OCI-LY1 (cell line): Measurements from ENCODE around the gene CDH13.

Experiments
- H2AFZ ChIP-seq: fragments of 200-600 bp; sonication (generic), shearing (Covaris generic); 2 replicates; pipeline ENCODE4 v1.6.0; 2014; ENCODE audit warnings: antibody characterized with exemption, mild to moderate bottlenecking, low read length
- H3F3A ChIP-seq: fragments of 200-600 bp; sonication (generic), shearing (Covaris generic); 2 replicates; pipeline ENCODE4 v1.6.0; 2014; ENCODE audit warnings: mild to moderate bottlenecking, antibody characterized with exemption, low read length, moderate library complexity; ENCODE audit not compliant: insufficient read depth
- H3K27ac ChIP-seq: fragments of 200-600 bp; sonication (generic); 2 replicates; pipeline ENCODE4 v1.5.1; 2014; ENCODE audit warnings: low read length, mixed run types, mild to moderate bottlenecking, low read depth; ENCODE audit not compliant: poor library complexity, severe bottlenecking
- H3K27me3 ChIP-seq: fragments of 200-600 bp; sonication (generic); 2 replicates; pipeline ENCODE4 v1.6.0; 2014; ENCODE audit warnings: antibody characterized with exemption, mild to moderate bottlenecking, low read length, moderate library complexity; ENCODE audit not compliant: insufficient read depth
- H3K36me3 ChIP-seq: fragments of 200-600 bp; sonication (generic); 2 replicates; pipeline ENCODE4 v1.6.1; 2014; ENCODE audit warnings: mild to moderate bottlenecking, antibody characterized with exemption, low read length, moderate library complexity, mixed read lengths; ENCODE audit not compliant: insufficient read depth
- H3K4me1 ChIP-seq: fragments of 200-600 bp; sonication (generic); 2 replicates; pipeline ENCODE4 v1.5.1; 2014; ENCODE audit warnings: mild to moderate bottlenecking, low read length, moderate library complexity; ENCODE audit not compliant: insufficient read depth, severe bottlenecking
- H3K4me2 ChIP-seq: fragments of 200-600 bp; sonication (generic), shearing (Covaris generic); 2 replicates; pipeline ENCODE4 v1.6.1; 2014; ENCODE audit warnings: low read length
- H3K4me3 ChIP-seq: fragments of 200-600 bp; sonication (generic); 2 replicates; pipeline ENCODE4 v1.5.1; 2014; ENCODE audit warnings: low read length, low read depth, mild to moderate bottlenecking, mixed read lengths; ENCODE audit not compliant: poor library complexity, severe bottlenecking
- H3K79me2 ChIP-seq: fragments of 200-600 bp; shearing (Covaris generic); 2 replicates; pipeline ENCODE4 v1.6.1; 2016; ENCODE audit warnings: mixed run types, low read length, mixed read lengths; ENCODE audit not compliant: insufficient read depth
- H3K9ac ChIP-seq: fragments of 200-600 bp; sonication (generic), shearing (Covaris generic); 2 replicates; pipeline ENCODE4 v1.6.1; 2014; ENCODE audit warnings: mild to moderate bottlenecking, low read length, mixed read lengths
- H3K9me2 ChIP-seq: fragments of 200-600 bp; sonication (generic), shearing (Covaris generic); 2 replicates; pipeline ENCODE4 v1.6.1; 2014; ENCODE audit warnings: low read depth, mild to moderate bottlenecking, low read length, mixed read lengths
- H3K9me3 ChIP-seq: fragments of 200-600 bp; shearing (Covaris generic); 2 replicates; pipeline ENCODE4 v1.6.1; 2014; ENCODE audit warnings: low read length, mixed read lengths
- H4K20me1 ChIP-seq: fragments of 200-600 bp; sonication (generic), shearing (Covaris generic); 2 replicates; pipeline ENCODE4 v1.6.0; 2016; ENCODE audit warnings: mild to moderate bottlenecking, low read length; ENCODE audit not compliant: insufficient read depth
- EZH2 ChIP-seq: fragments of 200-600 bp; sonication (generic), shearing (Covaris generic); IDR thresholded peaks from 2 replicates; pipeline ENCODE4 v1.8.0; 2017; ENCODE audit warnings: borderline replicate concordance, mixed run types, mild to moderate bottlenecking, antibody characterized with exemption, low read length, moderate library complexity, mixed read lengths
- TF ChIP-seq, protein P1 (sequence below): fragments of 200-600 bp; sonication (generic), shearing (Covaris generic); IDR thresholded peaks from 2 replicates; pipeline ENCODE4 v1.5.1; 2017; ENCODE audit warnings: mild to moderate bottlenecking, antibody characterized with exemption, low read length, moderate library complexity, mixed read lengths

Gene CDH13

DNA sequence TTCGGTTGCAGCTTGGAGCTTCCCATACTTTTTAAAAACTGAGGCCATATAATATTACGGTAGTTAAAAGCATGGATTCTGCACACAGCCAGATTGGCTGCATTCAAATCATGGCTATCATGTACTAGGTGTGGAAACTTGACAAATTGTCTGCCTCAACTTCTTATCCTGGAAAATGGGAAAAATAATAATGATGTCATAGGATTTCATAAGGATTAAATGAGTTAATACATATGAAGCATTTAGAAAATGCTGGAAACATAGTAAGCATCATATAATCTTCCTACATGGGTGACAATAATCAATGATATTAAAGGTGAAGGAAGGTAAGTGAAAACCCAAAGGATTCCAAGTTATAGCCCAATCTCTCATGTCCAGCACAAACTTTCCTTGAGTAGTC lies 592.5 kb downstream of the CDH13 start:
- H3K27ac ChIP-seq, result no peak overlapping the region
- no peak overlapping the region for H3K4me2 ChIP-seq
- H3K9me3 ChIP-seq, result no peaks in the 10 kb centered on the region
- no peaks in the 10 kb centered on the region for H4K20me1 ChIP-seq
- H3K9me2 ChIP-seq, result no peaks in the 10 kb centered on the region
- no peak overlapping the region for H3K4me3 ChIP-seq
- H3K36me3 ChIP-seq, result no peaks in the 10 kb centered on the region
- H3K27me3 ChIP-seq, result no peaks in the 10 kb centered on the region
- H3K79me2 ChIP-seq, result no peaks in the 10 kb centered on the region
- H2AFZ ChIP-seq, result no peak overlapping the region
- no peaks in the 10 kb centered on the region for H3F3A ChIP-seq
- H3K9ac ChIP-seq, result no peak overlapping the region
- H3K4me1 ChIP-seq, result no peaks in the 10 kb centered on the region
- no peak for TF ChIP-seq EZH2
- TF ChIP-seq, protein P1, sequence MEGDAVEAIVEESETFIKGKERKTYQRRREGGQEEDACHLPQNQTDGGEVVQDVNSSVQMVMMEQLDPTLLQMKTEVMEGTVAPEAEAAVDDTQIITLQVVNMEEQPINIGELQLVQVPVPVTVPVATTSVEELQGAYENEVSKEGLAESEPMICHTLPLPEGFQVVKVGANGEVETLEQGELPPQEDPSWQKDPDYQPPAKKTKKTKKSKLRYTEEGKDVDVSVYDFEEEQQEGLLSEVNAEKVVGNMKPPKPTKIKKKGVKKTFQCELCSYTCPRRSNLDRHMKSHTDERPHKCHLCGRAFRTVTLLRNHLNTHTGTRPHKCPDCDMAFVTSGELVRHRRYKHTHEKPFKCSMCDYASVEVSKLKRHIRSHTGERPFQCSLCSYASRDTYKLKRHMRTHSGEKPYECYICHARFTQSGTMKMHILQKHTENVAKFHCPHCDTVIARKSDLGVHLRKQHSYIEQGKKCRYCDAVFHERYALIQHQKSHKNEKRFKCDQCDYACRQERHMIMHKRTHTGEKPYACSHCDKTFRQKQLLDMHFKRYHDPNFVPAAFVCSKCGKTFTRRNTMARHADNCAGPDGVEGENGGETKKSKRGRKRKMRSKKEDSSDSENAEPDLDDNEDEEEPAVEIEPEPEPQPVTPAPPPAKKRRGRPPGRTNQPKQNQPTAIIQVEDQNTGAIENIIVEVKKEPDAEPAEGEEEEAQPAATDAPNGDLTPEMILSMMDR, result no peak

DNA sequence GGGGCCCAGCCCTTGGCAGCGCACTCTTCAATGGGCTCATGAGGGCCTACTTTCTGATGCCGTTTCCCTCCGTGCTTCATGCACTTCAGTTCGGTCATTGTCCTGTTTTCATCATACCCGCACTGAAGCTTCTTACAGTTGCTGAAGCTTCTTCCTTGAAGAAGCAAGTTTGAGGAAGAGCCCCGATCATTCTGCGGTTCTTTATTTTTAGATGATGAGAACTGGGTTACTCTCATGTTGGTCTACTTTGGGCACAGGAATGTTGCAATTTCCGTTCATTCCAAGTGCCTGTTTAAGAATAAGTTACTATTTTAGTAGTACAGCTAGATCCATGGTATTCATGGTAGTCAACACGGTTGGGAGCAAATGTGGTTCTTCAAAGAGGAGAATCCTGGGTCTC lies 593.3 kb downstream of the CDH13 start:
- no peaks in the 10 kb centered on the region for H3K4me1 ChIP-seq
- no peak overlapping the region for H2AFZ ChIP-seq
- no peak overlapping the region for H3K4me3 ChIP-seq
- H3K9ac ChIP-seq, result no peak overlapping the region
- H3K27me3 ChIP-seq, result no peaks in the 10 kb centered on the region
- no peaks in the 10 kb centered on the region for H4K20me1 ChIP-seq
- no peaks in the 10 kb centered on the region for H3K36me3 ChIP-seq
- H3K79me2 ChIP-seq, result no peaks in the 10 kb centered on the region
- no peak overlapping the region for H3K4me2 ChIP-seq
- TF ChIP-seq EZH2, result no peak
- TF ChIP-seq, protein P1, result no peak
- no peaks in the 10 kb centered on the region for H3K9me2 ChIP-seq
- H3F3A ChIP-seq, result no peaks in the 10 kb centered on the region
- no peaks in the 10 kb centered on the region for H3K9me3 ChIP-seq
- no peak overlapping the region for H3K27ac ChIP-seq

DNA sequence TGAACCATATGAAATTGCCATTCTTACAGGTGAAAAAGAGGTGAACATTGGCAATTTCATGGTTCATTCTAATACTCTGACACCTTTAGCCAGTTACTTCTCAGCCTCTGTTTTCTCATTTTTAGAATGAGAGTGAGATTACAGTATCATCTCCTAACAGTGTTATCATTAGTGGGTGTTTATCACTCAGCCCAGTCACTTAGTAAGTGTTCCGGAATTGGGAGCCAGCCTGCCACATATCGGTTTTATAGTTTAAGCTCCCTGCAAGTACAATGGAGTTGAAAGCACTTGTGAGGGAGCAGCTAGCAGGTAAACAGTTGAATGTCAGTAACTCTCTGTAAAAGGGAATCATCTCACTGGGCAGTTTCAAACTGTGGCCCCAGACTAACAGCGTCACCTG lies 597.9 kb downstream of the CDH13 start:
- no peaks in the 10 kb centered on the region for H3K4me1 ChIP-seq
- H3K27ac ChIP-seq, result no peak overlapping the region
- no peaks in the 10 kb centered on the region for H3K27me3 ChIP-seq
- no peaks in the 10 kb centered on the region for H3F3A ChIP-seq
- no peaks in the 10 kb centered on the region for H3K79me2 ChIP-seq
- no peak overlapping the region for H3K4me2 ChIP-seq
- no peaks in the 10 kb centered on the region for H3K9me2 ChIP-seq
- no peak overlapping the region for H2AFZ ChIP-seq
- no peak overlapping the region for H3K4me3 ChIP-seq
- TF ChIP-seq EZH2, result no peak
- TF ChIP-seq, protein P1, result no peak
- H3K9ac ChIP-seq, result no peak overlapping the region
- H3K36me3 ChIP-seq, result no peaks in the 10 kb centered on the region
- H4K20me1 ChIP-seq, result no peaks in the 10 kb centered on the region
- H3K9me3 ChIP-seq, result no peaks in the 10 kb centered on the region
